ENCODE data around the gene ARL13B. TPM values are rescaled to one million over a fixed set of nuclear protein-coding genes. Genes with fewer than 3 reads are reported as not detected.
"Not testable (repeated sequence)": the region's sequence is repeated elsewhere in the genome, so short reads cannot be mapped to it uniquely, and the experiment has no call there.

Gene ARL13B
- total and polyA plus RNA-seq, 3 experiments from 2014 or later = 6.5 to 18.0 (median 13.7) TPM

DNA sequence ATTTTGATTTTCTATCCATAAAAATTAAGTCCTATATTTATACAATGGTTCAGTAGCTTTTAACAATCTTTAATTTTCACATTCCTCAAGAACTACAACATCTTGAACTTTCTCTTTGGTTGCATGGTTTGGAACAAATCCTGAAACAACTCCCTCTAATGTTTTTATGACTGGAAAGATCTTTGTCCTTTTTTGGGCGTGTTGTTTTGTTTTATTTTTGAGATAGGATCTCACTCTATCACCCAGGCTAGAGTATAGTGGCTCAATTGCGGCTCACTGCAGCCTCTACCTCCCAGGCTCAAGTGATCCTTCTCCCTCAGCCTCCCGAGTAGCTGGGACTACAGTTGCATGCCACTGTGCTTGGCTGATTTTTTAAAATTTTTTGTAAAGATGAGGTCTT is 44.4 kb downstream of the ARL13B start:
- no peaks in the 10 kb centered on the region for H3K4me1 Mint-ChIP-seq
- H3K4me3 Mint-ChIP-seq = no peak overlapping the region
- DNase-seq = no peak
- Histone ChIP-seq H3K27me3 (ENCODE audit: insufficient read depth, low read length, poor library complexity, severe bottlenecking) (no peaks in the 10 kb centered on the region), H3K27ac (ENCODE audit: low read depth, low read length) (no peak overlapping the region), H3K4me3 (ENCODE audit: low read length) (no peak overlapping the region), H3K4me1 (ENCODE audit: insufficient read depth, low read length) (no peaks in the 10 kb centered on the region), H3K36me3 (ENCODE audit: insufficient read depth, low read length) (no peaks in the 10 kb centered on the region), H3K9me3 (ENCODE audit: low read length) (no peaks in the 10 kb centered on the region)
- no peaks in the 10 kb centered on the region for H3K9me3 Mint-ChIP-seq
- H3K27me3 Mint-ChIP-seq = no peaks in the 10 kb centered on the region
- no peaks in the 10 kb centered on the region for H3K36me3 Mint-ChIP-seq
- CTCF ChIA-PET = no interaction called here
- POLR2A ChIA-PET = no interaction called here
- no peak overlapping the region for H3K27ac Mint-ChIP-seq

DNA sequence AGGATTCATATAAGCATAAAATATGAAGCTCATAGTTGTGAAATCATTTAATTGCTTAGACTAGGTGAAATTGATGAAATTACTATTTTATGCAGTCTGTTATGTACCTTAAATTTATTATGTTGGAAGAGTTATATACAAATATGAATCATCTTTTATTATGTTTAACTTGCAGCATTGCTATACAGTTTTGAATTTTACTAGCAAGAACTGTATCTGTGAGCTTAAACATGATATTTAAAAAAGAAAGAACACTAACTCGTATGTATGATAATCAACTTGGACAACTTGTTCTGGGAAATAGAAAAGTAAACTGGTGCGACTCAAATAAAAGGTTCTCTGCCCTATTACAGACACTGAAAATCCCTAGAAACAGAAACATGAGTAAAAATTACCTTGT is 46.7 kb downstream of the ARL13B start:
- Mint-ChIP-seq H3K4me1 (no peaks in the 10 kb centered on the region), H3K27me3 (no peaks in the 10 kb centered on the region)
- POLR2A ChIA-PET = no interaction called here

DNA sequence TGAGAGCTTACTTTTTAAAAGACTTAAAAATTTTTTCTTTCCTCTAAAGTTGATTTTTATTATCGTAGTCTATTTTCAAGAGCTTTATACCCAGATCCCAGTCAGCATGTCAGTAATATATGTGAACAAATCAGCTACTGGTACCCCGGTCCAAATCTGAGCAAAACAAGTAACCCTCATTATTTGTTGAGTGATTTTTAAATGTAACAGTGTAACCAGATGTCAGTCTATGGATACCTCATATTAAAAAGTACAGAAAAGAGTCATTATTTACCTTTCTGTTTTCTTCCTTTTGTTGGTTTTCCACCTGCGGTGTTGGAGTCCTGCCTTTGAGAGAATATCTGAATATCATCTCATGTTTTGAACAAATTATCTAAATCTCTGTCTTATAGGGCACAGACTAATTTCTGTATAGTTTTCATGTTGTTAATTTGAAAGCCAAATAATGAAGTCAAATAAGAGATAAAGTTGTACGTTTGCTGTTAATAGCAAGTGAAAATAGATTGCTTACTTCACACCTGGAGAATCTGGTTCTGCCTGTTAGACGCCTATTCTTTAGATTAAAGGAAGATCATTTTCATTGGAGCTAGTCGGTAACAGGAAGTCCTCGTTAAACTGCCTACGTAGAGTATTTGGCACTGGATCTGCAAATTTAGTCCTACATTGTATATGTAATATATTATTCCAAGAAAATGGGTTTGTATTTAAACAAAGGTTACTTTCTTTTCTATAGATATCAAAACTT is 48.3 kb downstream of the ARL13B start, which contains the start of gene STX19:
STX19 (minus strand) TSS at position 505 of the 745 bp plus-strand sequence. CDS start 13,328 bp downstream, outside the sequence.
- H3K27ac Mint-ChIP-seq = no peak within 1 kb of the TSS
- Histone ChIP-seq H3K27me3 (ENCODE audit: insufficient read depth, low read length, poor library complexity, severe bottlenecking) (no peaks in the 10 kb centered on the region), H3K9me3 (ENCODE audit: low read length) (no peaks in the 10 kb centered on the region), H3K36me3 (ENCODE audit: insufficient read depth, low read length) (no peaks in the 10 kb centered on the region), H3K4me3 (ENCODE audit: low read length) (no peak within 1 kb of the TSS), H3K27ac (ENCODE audit: low read depth, low read length) (no peak within 1 kb of the TSS), H3K4me1 (ENCODE audit: insufficient read depth, low read length) (no peaks in the 10 kb centered on the region)
- CTCF ChIA-PET = interaction anchor here (1.8 kb wide), 1 partner anchor 41 kb away, joined by 4 read pairs; no protein-coding TSS in a partner anchor
- POLR2A ChIA-PET = no interaction called here
- no peaks in the 10 kb centered on the region for H3K9me3 Mint-ChIP-seq
- no peaks in the 10 kb centered on the region for H3K4me1 Mint-ChIP-seq
- H3K27me3 Mint-ChIP-seq = no peaks in the 10 kb centered on the region
- DNase-seq = no peak
- H3K4me3 Mint-ChIP-seq = no peak within 1 kb of the TSS
- H3K36me3 Mint-ChIP-seq = peaks cover 0 to 7% (median 1%) of the 10 kb centered on the region in 3 donors

More for the DNA sequence above, 46.7 kb downstream of the ARL13B start:
- H3K9me3 ChIP-seq (ENCODE audit: low read length) = no peaks in the 10 kb centered on the region
- CTCF ChIA-PET = interaction anchor here (1.4 kb wide), 1 partner anchor 9 kb away, joined by 3 read pairs; no protein-coding TSS in a partner anchor
- H3K9me3 Mint-ChIP-seq = no peaks in the 10 kb centered on the region
- H3K27me3 ChIP-seq (ENCODE audit: insufficient read depth, low read length, poor library complexity, severe bottlenecking) = no peaks in the 10 kb centered on the region
- H3K27ac ChIP-seq (ENCODE audit: low read depth, low read length) = no peak overlapping the region
- H3K27ac Mint-ChIP-seq = no peak overlapping the region
- no peak for DNase-seq
- no peaks in the 10 kb centered on the region for H3K4me1 ChIP-seq (ENCODE audit: insufficient read depth, low read length)
- no peak overlapping the region for H3K4me3 ChIP-seq (ENCODE audit: low read length)
- H3K36me3 Mint-ChIP-seq = peaks cover 0 to 1% (median under 1%) of the 10 kb centered on the region in 3 donors
- H3K4me3 Mint-ChIP-seq = no peak overlapping the region
- H3K36me3 ChIP-seq (ENCODE audit: insufficient read depth, low read length) = no peaks in the 10 kb centered on the region

DNA sequence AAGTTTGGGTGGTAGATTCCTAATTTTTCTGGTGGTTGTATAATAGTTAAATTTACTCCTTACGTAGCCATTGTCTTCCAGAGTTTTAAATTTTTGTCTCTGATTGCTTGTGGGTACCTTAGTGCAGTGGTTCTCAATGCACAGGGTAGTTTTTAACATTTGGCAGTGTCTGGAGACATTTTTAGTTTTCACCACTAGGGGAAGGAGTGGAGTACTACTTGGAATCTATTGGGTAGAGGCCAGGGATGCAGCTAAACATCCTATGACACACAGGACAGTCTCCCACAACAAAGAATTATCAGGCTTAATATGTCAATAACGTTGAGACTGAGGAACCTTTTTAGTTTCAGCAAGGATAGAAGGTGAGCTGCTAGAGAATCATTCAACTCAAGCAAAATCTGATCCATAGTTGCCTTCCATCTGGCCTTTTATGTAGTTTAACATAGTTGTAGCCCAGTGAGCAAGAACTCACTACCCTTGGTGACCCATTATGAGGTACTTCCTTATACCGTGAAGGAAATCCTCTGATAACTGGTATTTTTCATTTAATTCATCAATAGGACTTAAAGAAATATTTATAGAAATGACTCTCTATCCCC is 57.1 kb downstream of the ARL13B start:
- Histone ChIP-seq H3K4me3 (ENCODE audit: low read length) (no peak overlapping the region), H3K36me3 (ENCODE audit: insufficient read depth, low read length) (no peaks in the 10 kb centered on the region), H3K27me3 (ENCODE audit: insufficient read depth, low read length, poor library complexity, severe bottlenecking) (no peaks in the 10 kb centered on the region), H3K4me1 (ENCODE audit: insufficient read depth, low read length) (no peaks in the 10 kb centered on the region), H3K9me3 (ENCODE audit: low read length) (no peaks in the 10 kb centered on the region), H3K27ac (ENCODE audit: low read depth, low read length) (no peak overlapping the region)
- no peaks in the 10 kb centered on the region for H3K27me3 Mint-ChIP-seq
- H3K9me3 Mint-ChIP-seq = no peaks in the 10 kb centered on the region
- ChIA-PET POLR2A (no interaction called here), CTCF (no interaction called here)
- H3K36me3 Mint-ChIP-seq = peaks cover 2 to 7% (median 3%) of the 10 kb centered on the region in 3 donors
- no peak overlapping the region for H3K27ac Mint-ChIP-seq
- no peak for DNase-seq
- no peaks in the 10 kb centered on the region for H3K4me1 Mint-ChIP-seq
- H3K4me3 Mint-ChIP-seq = no peak overlapping the region

DNA sequence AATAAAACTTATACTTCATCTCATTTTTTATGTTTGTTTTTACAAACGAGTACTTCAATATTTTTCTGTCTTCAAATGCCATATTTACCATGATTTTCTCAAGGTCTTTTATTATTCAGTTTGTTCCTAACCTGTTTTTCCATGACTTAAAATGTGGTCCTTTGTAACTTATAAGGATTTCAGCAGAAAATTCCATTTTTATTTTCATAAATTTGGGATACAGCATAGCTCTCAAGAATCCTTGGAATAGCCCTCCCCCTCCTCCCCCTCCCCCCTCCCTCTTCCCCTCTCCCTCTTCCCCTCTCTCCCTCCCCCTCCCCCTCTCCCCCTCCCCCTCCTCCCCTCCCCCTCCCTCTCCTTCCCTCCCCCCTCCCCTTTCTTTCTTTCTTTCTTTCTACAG is 63.3 kb downstream of the ARL13B start:
- ChIA-PET CTCF (no interaction called here), POLR2A (no interaction called here)
- Histone ChIP-seq H3K9me3 (ENCODE audit: low read length) (no peaks in the 10 kb centered on the region), H3K27me3 (ENCODE audit: insufficient read depth, low read length, poor library complexity, severe bottlenecking) (no peaks in the 10 kb centered on the region), H3K4me3 (ENCODE audit: low read length) (no peak overlapping the region), H3K27ac (ENCODE audit: low read depth, low read length) (no peak overlapping the region), H3K4me1 (ENCODE audit: insufficient read depth, low read length) (no peaks in the 10 kb centered on the region), H3K36me3 (ENCODE audit: insufficient read depth, low read length) (no peaks in the 10 kb centered on the region)
- no peak overlapping the region for H3K27ac Mint-ChIP-seq
- H3K36me3 Mint-ChIP-seq = peaks cover 0 to 15% (median 2%) of the 10 kb centered on the region in 3 donors
- no peaks in the 10 kb centered on the region for H3K9me3 Mint-ChIP-seq
- no peak for DNase-seq
- no peak overlapping the region for H3K4me3 Mint-ChIP-seq
- H3K4me1 Mint-ChIP-seq = peaks cover 0 to 2% (median 0%) of the 10 kb centered on the region in 3 donors
- H3K27me3 Mint-ChIP-seq = no peaks in the 10 kb centered on the region

DNA sequence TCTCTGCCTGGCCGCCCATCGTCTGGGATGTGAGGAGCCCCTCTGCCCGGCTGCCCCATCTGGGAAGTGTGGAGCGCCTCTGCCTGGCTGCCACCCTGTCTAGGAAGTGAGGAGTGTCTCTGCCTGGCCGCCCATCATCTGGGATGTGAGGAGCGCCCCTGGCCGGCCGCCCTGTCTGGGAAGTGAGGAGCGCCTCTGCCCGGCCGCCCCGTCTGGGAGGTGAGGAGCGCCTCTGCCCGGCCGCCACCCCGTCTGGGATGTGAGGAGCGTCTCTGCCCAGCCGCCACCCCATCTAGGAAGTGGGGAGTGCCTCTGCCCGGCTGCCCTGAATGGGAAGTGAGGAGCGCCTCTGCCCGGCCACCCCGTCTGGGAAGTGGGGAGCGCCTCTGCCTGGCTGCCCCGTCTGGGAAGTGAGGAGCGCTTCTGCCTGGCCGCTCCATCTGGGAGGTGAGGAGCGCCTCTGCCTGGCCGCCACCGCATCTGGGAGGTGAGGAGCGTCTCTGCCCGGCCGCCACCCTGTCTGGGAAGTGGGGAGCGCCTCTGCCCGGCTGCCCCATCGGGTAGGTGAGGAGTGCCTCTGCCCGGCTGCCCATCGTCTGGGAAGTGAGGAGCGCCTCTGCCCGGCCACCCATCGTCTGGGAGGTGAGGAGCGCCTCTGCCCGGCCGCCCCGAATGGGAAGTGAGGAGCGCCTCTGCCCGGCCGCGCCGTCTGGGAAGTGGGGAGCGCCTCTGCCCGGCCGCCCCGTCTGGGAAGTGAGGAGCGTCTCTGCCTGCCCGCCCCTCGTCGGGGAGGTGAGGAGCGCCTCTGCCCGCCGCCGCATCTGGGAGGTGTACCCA is 64.4 kb downstream of the ARL13B start:
- H3K4me3 Mint-ChIP-seq; H3K27ac ChIP-seq (ENCODE audit: low read depth, low read length); DNase-seq; H3K36me3 ChIP-seq (ENCODE audit: insufficient read depth, low read length); POLR2A ChIA-PET; H3K27me3 ChIP-seq (ENCODE audit: insufficient read depth, low read length, poor library complexity, severe bottlenecking); H3K4me3 ChIP-seq (ENCODE audit: low read length); H3K4me1 ChIP-seq (ENCODE audit: insufficient read depth, low read length); H3K4me1 Mint-ChIP-seq; H3K9me3 Mint-ChIP-seq; H3K9me3 ChIP-seq (ENCODE audit: low read length); H3K27me3 Mint-ChIP-seq; CTCF ChIA-PET: not testable (repeated sequence)
- Mint-ChIP-seq H3K36me3 (peaks cover 0 to 14% (median 3%) of the 10 kb centered on the region in 3 donors), H3K27ac (peak overlapping the region in 1 of 8 donors; percentile 85)

DNA sequence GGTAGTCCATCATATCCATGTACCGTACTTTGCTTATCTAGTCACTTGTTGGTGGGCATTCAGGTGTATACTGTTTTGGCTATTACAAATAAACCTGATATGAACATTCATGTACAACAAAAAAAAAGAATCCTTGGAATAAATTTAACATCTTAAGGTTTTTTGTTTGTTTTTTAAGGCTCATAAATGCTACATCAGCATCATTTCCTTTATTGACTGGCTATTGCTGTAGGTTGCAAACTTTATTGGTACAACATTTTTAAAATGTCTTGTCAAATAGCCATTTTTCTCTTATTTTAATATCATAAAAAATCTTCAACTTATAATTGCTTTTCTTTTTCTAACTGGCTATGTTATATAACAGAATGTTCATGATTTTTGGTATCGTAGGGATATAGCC is 66.6 kb downstream of the ARL13B start:
- Mint-ChIP-seq H3K4me3 (no peak overlapping the region), H3K27ac (peak overlapping the region in 1 of 8 donors; percentile 54), H3K27me3 (no peaks in the 10 kb centered on the region), H3K36me3 (peaks cover 0 to 13% (median 4%) of the 10 kb centered on the region in 3 donors), H3K4me1 (peaks cover 0 to 2% (median 0%) of the 10 kb centered on the region in 3 donors), H3K9me3 (no peaks in the 10 kb centered on the region)
- DNase-seq = no peak
- H3K9me3 ChIP-seq (ENCODE audit: low read length) = no peaks in the 10 kb centered on the region
- ChIA-PET POLR2A (no interaction called here), CTCF (no interaction called here)
- no peaks in the 10 kb centered on the region for H3K36me3 ChIP-seq (ENCODE audit: insufficient read depth, low read length)
- no peak overlapping the region for H3K4me3 ChIP-seq (ENCODE audit: low read length)
- H3K4me1 ChIP-seq (ENCODE audit: insufficient read depth, low read length) = no peaks in the 10 kb centered on the region
- H3K27me3 ChIP-seq (ENCODE audit: insufficient read depth, low read length, poor library complexity, severe bottlenecking) = no peaks in the 10 kb centered on the region
- no peak overlapping the region for H3K27ac ChIP-seq (ENCODE audit: low read depth, low read length)

DNA sequence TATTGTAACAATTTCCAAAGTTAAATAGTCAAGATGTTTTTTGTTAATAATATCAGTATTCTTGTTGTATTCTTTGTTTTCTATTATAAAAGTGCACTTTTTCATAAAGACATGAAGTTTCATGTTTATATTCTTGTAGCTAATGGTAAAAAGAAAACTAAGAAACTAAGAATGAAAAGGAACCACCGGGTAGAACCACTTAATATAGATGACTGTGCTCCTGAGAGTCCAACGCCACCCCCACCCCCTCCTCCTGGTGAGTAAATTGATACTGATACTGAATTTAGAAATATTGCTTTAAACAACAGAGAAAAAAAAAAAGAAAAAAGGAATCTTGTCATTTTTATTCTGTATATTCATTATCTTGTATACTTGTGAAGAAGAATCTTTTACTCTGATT is 69.3 kb downstream of the ARL13B start:
- H3K27me3 Mint-ChIP-seq = no peaks in the 10 kb centered on the region
- Histone ChIP-seq H3K4me3 (ENCODE audit: low read length) (no peak overlapping the region), H3K9me3 (ENCODE audit: low read length) (no peaks in the 10 kb centered on the region), H3K36me3 (ENCODE audit: insufficient read depth, low read length) (no peaks in the 10 kb centered on the region), H3K27ac (ENCODE audit: low read depth, low read length) (no peak overlapping the region), H3K27me3 (ENCODE audit: insufficient read depth, low read length, poor library complexity, severe bottlenecking) (no peaks in the 10 kb centered on the region), H3K4me1 (ENCODE audit: insufficient read depth, low read length) (no peaks in the 10 kb centered on the region)
- H3K9me3 Mint-ChIP-seq = no peaks in the 10 kb centered on the region
- no peaks in the 10 kb centered on the region for H3K4me1 Mint-ChIP-seq
- no peak overlapping the region for H3K4me3 Mint-ChIP-seq
- H3K27ac Mint-ChIP-seq = no peak overlapping the region
- ChIA-PET CTCF (interaction anchor here (1.3 to 2.7 kb wide), 2 partner anchors 14 to 20 kb away, joined by 3 to 9 read pairs; partner anchors contain the start of genes DHFR2 and NSUN3), POLR2A (no interaction called here)
- peaks cover 0 to 13% (median 5%) of the 10 kb centered on the region in 3 donors for H3K36me3 Mint-ChIP-seq
- DNase-seq = no peak

Measured in CD8-positive, alpha-beta memory T cell (primary cell).